Bronchial epithelial cell (primary cell): Measurements from ENCODE around the gene DENND5A. TPM values are rescaled to one million over a fixed set of nuclear protein-coding genes. Genes with fewer than 3 reads are reported as not detected.
A peak's percentile ranks its signal among the peaks of the same experiment; 100 is the strongest.

Experiments
- DNase-seq: peaks from one replicate; pipeline ENCODE4 v3.0.0-alpha.2; 2010; ENCODE audit warnings: low read depth
- FAIRE-seq: peaks from 2 replicates; lab custom pipeline; 2011; peaks lifted over from hg19 to GRCh38; lab: Jason Lieb, UNC
- H3K27me3 ChIP-seq: 2 replicates; pipeline ENCODE4 v1.5.1; 2011; ENCODE audit warnings: low read length; ENCODE audit not compliant: control insufficient read depth, insufficient read depth
- H3K36me3 ChIP-seq: 2 replicates; pipeline ENCODE4 v1.5.1; 2011; ENCODE audit warnings: low read length; ENCODE audit not compliant: control insufficient read depth, insufficient read depth
- H3K4me3 ChIP-seq: 2 replicates; pipeline ENCODE4 v1.5.1; 2011; ENCODE audit warnings: mild to moderate bottlenecking, low read depth, low read length, control low read depth
- total RNA-seq: library from RNA; depleted of rRNA; stranded (reverse); fragments of >200 nt; gene quantifications from 2 replicates; pipeline ENCODE4 v1.2.1, GENCODE V29; 2014
- TF ChIP-seq, protein P1 (sequence below): IDR thresholded peaks from 2 replicates; pipeline ENCODE4 v1.5.1; 2011; ENCODE audit warnings: mild to moderate bottlenecking, moderate library complexity, low read length, control low read depth, inconsistent platforms; ENCODE audit not compliant: insufficient read depth, severe bottlenecking

Gene DENND5A
- 22.6 and 30.0 TPM in 2 replicates for total RNA-seq

DNA sequence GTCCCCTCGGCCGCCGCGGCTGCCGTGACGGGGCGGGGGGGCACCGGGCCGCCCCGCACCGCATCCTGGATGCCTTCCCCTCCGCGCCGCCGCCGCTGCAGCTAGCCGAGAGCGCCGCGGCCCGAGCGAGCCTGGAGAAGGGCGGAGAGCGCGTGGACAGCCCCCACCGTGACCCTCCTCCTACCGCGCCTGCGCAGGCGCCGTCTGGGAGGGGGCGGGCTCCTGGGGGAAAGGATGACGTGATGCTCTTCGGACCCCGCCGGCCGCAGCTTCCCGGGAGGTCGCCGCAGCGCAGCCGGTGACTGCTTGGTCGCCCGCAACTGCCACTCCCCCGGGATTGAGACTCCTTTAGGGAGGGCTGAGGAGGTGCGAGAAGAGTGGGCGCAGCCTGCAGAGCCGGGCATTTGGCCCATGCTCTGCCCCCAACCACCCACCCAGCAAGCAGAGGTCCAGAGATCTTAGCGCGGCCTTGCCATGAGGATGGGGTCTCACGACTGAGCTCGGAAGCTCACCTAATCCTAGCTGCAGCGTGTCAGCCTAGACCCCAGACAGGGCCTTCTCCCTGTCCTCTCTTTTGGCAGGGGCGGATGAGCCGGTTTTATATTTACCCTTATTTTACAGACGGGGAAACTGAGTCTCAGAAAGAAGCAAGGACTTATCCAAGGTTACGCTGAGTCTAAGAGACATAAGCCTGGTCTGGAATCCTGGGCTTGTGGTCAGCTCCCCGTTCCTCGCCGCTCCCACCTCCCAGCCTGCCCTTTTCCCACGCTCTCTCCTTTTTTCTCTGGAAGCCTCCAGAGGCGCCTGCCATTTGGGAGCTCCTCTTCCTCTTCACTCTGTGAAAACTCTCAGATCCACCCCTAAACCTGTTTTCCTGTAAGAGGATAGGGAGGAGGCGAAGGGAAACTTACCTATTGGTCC lies at the start of gene DENND5A:
DENND5A (minus strand) TSS at position 140 of the 921 bp plus-strand sequence. CDS start 281 bp downstream, outside the sequence.
- FAIRE-seq: no peak
- H3K36me3 ChIP-seq: no peaks in the 10 kb centered on the region
- no peaks in the 10 kb centered on the region for H3K27me3 ChIP-seq
- peak; percentile 45 for DNase-seq
- H3K4me3 ChIP-seq: peak within 1 kb of the TSS; percentile 79
- TF ChIP-seq, protein P1, sequence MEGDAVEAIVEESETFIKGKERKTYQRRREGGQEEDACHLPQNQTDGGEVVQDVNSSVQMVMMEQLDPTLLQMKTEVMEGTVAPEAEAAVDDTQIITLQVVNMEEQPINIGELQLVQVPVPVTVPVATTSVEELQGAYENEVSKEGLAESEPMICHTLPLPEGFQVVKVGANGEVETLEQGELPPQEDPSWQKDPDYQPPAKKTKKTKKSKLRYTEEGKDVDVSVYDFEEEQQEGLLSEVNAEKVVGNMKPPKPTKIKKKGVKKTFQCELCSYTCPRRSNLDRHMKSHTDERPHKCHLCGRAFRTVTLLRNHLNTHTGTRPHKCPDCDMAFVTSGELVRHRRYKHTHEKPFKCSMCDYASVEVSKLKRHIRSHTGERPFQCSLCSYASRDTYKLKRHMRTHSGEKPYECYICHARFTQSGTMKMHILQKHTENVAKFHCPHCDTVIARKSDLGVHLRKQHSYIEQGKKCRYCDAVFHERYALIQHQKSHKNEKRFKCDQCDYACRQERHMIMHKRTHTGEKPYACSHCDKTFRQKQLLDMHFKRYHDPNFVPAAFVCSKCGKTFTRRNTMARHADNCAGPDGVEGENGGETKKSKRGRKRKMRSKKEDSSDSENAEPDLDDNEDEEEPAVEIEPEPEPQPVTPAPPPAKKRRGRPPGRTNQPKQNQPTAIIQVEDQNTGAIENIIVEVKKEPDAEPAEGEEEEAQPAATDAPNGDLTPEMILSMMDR: no peak

DNA sequence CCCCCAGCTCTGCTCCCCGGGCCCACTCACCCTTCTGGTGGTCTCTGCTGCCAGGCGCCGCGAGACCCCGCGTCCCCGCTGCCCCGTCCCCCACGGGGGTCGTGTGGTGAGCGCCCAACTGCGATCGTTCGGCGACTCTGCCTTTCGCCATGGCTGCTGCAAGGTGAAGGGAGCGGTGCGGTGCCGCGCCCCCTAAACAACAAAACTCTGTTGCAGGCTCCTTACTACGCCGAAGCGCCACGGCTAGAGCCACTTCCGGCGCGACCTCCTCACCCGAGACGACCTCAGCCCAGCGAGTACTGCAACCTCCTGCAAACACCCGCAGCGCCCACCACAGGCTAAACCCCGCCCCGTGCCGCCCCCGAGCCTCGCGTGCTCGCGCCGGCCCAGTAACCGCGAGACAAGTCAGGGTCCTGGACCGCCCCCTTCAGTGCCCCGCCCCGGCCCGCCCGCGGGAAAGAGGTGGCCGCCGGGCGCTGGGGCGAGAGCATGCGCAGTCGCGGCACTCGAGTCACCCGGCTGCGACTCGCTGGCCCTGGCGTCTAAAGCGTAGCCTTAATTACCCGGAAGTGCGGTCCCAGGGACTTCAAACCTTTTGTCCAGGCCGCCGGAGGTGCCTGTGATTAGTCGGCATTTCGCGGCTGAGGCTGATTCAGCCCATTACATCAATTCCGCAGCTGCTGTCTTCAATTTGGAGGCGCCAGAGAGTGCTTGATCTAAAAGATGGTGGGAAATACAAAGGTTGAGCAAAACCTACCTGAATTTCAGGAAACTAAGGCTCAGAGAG lies 49.3 kb upstream of the DENND5A start, which contains the start of gene TMEM41B:
TMEM41B (minus strand) TSS at position 303 of the 787 bp plus-strand sequence; CDS start at position 151, 152 bp downstream.
- FAIRE-seq (no peak), DNase-seq (peak; percentile 96)
- Histone ChIP-seq H3K27me3 (no peaks in the 10 kb centered on the region), H3K36me3 (no peaks in the 10 kb centered on the region), H3K4me3 (peak within 1 kb of the TSS; percentile 98)
- TF ChIP-seq, protein P1: no peak

DNA sequence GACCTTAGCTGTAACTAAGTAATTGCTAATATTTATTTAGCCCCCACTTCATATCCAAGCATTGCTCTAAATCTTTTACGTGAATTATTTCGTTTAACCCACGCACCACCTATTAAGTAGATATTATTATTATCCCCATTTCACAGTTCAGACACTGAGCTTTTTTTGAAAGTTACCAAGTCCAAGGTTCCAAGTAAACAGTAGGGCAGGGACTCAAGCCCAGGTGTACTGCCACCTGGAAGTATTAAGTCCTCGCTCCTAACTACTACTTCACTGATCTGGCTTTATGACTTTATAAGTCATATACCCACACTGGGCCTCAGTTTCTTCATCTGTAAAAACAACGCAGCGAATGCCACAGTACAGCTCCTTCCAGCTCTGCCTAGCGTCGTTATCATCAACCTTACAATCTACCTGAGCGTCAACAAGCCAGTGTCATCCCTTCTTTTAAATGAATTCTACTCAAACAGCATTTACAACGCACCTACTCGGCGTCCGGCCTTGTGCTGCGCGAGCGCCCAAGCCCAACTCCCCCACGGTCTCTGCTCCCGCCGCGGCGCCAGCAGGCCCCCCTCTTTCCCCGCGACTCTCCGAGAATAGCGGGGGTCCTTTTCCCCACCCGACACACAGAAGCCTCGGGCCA lies 48.6 kb upstream of the DENND5A start:
- TF ChIP-seq, protein P1: no peak
- DNase-seq (peak; percentile 39), FAIRE-seq (no peak)
- Histone ChIP-seq H3K4me3 (peak overlapping the region; percentile 98), H3K27me3 (no peaks in the 10 kb centered on the region), H3K36me3 (no peaks in the 10 kb centered on the region)

DNA sequence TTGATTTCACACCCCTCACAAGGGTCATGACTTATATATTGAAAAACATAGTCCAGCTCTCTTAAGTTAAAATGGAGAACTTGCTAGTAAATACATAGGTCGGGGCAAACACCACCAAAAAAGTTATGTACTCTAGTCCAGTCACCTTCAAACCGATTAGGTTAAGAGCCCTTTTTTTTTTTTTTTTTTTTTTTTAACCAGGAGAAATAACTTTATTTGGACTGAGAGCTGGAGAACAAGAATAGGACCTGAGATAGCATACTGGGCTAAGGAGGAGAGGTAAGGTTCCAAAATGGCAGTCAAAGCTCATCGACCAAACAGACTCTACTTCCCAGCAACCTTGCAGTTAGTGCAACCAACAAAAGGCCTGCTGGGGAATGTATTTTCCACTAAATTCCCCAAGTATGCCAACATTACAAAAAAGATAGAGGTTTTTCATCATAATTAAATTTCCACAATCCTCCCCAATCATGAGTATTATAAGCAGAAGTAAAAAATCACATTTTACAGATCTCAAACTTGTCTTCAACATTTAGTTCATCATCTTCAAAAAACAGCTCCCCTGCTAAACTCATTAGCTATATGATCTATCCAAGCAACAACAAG lies 45.4 kb upstream of the DENND5A start:
- FAIRE-seq (no peak), DNase-seq (no peak)
- peaks cover 1% of the 10 kb centered on the region for H3K36me3 ChIP-seq
- H3K27me3 ChIP-seq: no peaks in the 10 kb centered on the region
- H3K4me3 ChIP-seq: no peak overlapping the region
- TF ChIP-seq, protein P1: no peak

DNA sequence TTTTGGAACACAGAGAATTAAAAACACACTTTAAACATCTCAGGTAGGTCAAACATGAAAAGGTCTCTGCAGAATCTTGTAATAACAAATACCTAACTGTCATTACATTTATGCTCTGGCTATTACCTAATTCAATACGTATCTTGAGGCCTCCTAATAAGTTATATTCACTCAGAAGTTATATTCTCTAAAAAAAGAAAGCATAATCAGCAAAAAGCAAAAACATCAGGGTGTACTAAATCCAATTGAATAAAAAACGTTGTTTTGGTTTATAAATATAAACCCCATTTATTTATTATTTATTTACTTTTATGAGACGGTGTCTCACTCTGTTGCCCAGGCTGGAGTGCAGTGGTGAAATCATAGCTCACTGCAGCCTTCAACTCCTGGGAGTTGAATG lies 39.0 kb upstream of the DENND5A start:
- Histone ChIP-seq H3K27me3 (no peaks in the 10 kb centered on the region), H3K4me3 (no peak overlapping the region), H3K36me3 (peaks cover 2% of the 10 kb centered on the region)
- DNase-seq: no peak
- FAIRE-seq: no peak
- TF ChIP-seq, protein P1: no peak
